GM23248 (cell line): ENCODE results near the gene VSTM2A. TPM values are rescaled to one million over a fixed set of nuclear protein-coding genes. Genes with fewer than 3 reads are reported as not detected.

Experiments used
- DNase-seq: peaks from one replicate; pipeline ENCODE4 v3.0.0-alpha.2; 2015
- H2AFZ ChIP-seq: fragments of 200-600 bp; sonication (generic); 2 replicates; pipeline ENCODE4 v1.6.1; 2016; ENCODE audit warnings: antibody characterized with exemption
- H3F3A ChIP-seq: fragments of 200-600 bp; sonication (generic); 2 replicates; pipeline ENCODE4 v1.6.1; 2016; ENCODE audit warnings: mild to moderate bottlenecking, antibody characterized with exemption, mixed run types; ENCODE audit not compliant: insufficient read depth
- H3K27ac ChIP-seq: fragments of 200-600 bp; sonication (generic); 2 replicates; pipeline ENCODE4 v1.5.1; 2016; ENCODE audit warnings: mild to moderate bottlenecking
- H3K27me3 ChIP-seq: fragments of 200-600 bp; sonication (generic); replicated peaks from 2 replicates; pipeline ENCODE4 v1.6.1; 2016; ENCODE audit warnings: mild to moderate bottlenecking; ENCODE audit not compliant: insufficient read depth
- H3K36me3 ChIP-seq: fragments of 200-600 bp; sonication (generic); 2 replicates; pipeline ENCODE4 v1.6.1; 2016; ENCODE audit warnings: low read depth, mild to moderate bottlenecking
- H3K4me1 ChIP-seq: fragments of 200-600 bp; sonication (generic); 2 replicates; pipeline ENCODE4 v1.6.1; 2016; ENCODE audit warnings: mild to moderate bottlenecking; ENCODE audit not compliant: insufficient read depth
- H3K4me2 ChIP-seq: fragments of 200-600 bp; sonication (generic); one replicate; pipeline ENCODE4 v1.6.1; 2016; ENCODE audit warnings: mild to moderate bottlenecking; ENCODE audit not compliant: unreplicated experiment
- H3K4me3 ChIP-seq: fragments of 200-600 bp; sonication (generic); 2 replicates; pipeline ENCODE4 v1.5.1; 2016; ENCODE audit warnings: mild to moderate bottlenecking
- H3K79me2 ChIP-seq: fragments of 200-600 bp; sonication (generic); 2 replicates; pipeline ENCODE4 v1.6.1; 2016; ENCODE audit warnings: mild to moderate bottlenecking; ENCODE audit not compliant: insufficient read depth
- H3K9ac ChIP-seq: fragments of 200-600 bp; sonication (generic); 2 replicates; pipeline ENCODE4 v1.6.1; 2016; ENCODE audit warnings: mild to moderate bottlenecking
- H3K9me2 ChIP-seq: fragments of 200-600 bp; sonication (generic); 2 replicates; pipeline ENCODE4 v1.6.1; 2016; ENCODE audit warnings: mixed run types, mild to moderate bottlenecking, moderate library complexity; ENCODE audit not compliant: insufficient read depth
- H3K9me3 ChIP-seq: fragments of 200-600 bp; sonication (generic); one replicate; pipeline ENCODE4 v1.6.1; 2017; ENCODE audit warnings: low read depth
- H4K20me1 ChIP-seq: fragments of 200-600 bp; sonication (generic); 2 replicates; pipeline ENCODE4 v1.6.0; 2016; ENCODE audit not compliant: insufficient read depth
- EZH2 ChIP-seq: fragments of 200-600 bp; sonication (generic); IDR thresholded peaks from 2 replicates; pipeline ENCODE4 v1.6.1; 2018; ENCODE audit warnings: antibody characterized with exemption, mild to moderate bottlenecking; ENCODE audit not compliant: insufficient read depth, poor library complexity, severe bottlenecking
- EZH2phosphoT487 ChIP-seq: fragments of 200-600 bp; sonication (generic); IDR thresholded peaks from 2 replicates; pipeline ENCODE4 v1.6.1; 2018; ENCODE audit warnings: antibody characterized with exemption, moderate library complexity, mild to moderate bottlenecking, low read depth; ENCODE audit not compliant: insufficient read depth
- WGBS, 2 experiments: methylation state at CpG; one replicate each; pipeline ENCODE4 v1.1.6; 2015 to 2017; ENCODE audit warnings: low lambda C conversion rate in 2 of 2, low coverage in 1 of 2; ENCODE audit errors: missing lambda C conversion rate in 2 of 2; 5-methylcytosine and 5-hydroxymethylcytosine counted together
- in situ Hi-C: fragments of 300-500 bp; cut with MboI; formaldehyde crosslinking; loops from 2 replicates; pipeline ENCODE4 v1.15.0; 2020
- polyA plus RNA-seq: library from polyadenylated mRNA; unstranded; fragments of >200 nt; fragmentation: Nextera tagmentation; extraction: Ambion mirVana; gene quantifications from 2 replicates; pipeline ENCODE4 v1.2.1, GENCODE V29; 2016
- small RNA-seq: library from RNA; depleted of rRNA; stranded (forward); fragments of <200 nt; gene quantifications from one replicate; pipeline ENCODE3, GENCODE V24; 2014; ENCODE audit warnings: low read depth, low replicate concordance
- total RNA-seq: library from RNA; depleted of rRNA; stranded (reverse); fragments of >200 nt; shearing (Covaris generic); gene quantifications from 2 replicates; pipeline ENCODE4 v1.2.3, GENCODE V29; 2014; rRNA removed

Gene VSTM2A
- total and polyA plus RNA-seq, 2 experiments from 2014 or later, result not detected

DNA sequence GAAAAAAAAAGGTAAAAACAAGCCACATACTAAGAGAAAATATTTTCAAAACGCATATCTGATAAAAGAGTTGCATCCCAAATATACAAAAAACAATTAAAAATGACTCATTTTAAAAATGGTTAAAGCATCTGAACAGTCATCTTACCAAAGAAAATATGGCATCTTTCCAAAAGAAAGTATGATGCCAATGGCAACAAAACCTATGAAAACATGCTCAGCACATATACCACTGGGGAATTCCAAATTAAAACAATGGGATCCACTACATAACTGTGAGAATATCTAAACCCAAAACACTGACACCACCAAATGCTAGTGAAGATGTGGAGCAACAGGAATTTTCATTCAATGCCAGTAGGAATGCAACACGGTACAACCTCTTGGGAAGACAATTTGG, 39.3 kb downstream of the VSTM2A start:
- in situ Hi-C loops, result no loop called here
- no peak overlapping the region for H3K9ac ChIP-seq
- H3K27ac ChIP-seq, result no peak overlapping the region
- no peak for TF ChIP-seq EZH2phosphoT487
- TF ChIP-seq EZH2, result no peak
- no peaks in the 10 kb centered on the region for H3F3A ChIP-seq
- no peaks in the 10 kb centered on the region for H3K9me2 ChIP-seq
- H2AFZ ChIP-seq, result no peak overlapping the region
- H3K4me3 ChIP-seq, result no peak overlapping the region
- H3K9me3 ChIP-seq, result no peaks in the 10 kb centered on the region
- peak; percentile 5 for DNase-seq
- 20 to 25% methylated on average over 2 of the region's 2 CpGs for WGBS, 2 experiments
- H4K20me1 ChIP-seq, result no peaks in the 10 kb centered on the region
- H3K36me3 ChIP-seq, result no peaks in the 10 kb centered on the region
- H3K79me2 ChIP-seq, result no peaks in the 10 kb centered on the region
- H3K27me3 ChIP-seq, result no peaks in the 10 kb centered on the region
- H3K4me1 ChIP-seq, result no peaks in the 10 kb centered on the region
- no peak overlapping the region for H3K4me2 ChIP-seq

DNA sequence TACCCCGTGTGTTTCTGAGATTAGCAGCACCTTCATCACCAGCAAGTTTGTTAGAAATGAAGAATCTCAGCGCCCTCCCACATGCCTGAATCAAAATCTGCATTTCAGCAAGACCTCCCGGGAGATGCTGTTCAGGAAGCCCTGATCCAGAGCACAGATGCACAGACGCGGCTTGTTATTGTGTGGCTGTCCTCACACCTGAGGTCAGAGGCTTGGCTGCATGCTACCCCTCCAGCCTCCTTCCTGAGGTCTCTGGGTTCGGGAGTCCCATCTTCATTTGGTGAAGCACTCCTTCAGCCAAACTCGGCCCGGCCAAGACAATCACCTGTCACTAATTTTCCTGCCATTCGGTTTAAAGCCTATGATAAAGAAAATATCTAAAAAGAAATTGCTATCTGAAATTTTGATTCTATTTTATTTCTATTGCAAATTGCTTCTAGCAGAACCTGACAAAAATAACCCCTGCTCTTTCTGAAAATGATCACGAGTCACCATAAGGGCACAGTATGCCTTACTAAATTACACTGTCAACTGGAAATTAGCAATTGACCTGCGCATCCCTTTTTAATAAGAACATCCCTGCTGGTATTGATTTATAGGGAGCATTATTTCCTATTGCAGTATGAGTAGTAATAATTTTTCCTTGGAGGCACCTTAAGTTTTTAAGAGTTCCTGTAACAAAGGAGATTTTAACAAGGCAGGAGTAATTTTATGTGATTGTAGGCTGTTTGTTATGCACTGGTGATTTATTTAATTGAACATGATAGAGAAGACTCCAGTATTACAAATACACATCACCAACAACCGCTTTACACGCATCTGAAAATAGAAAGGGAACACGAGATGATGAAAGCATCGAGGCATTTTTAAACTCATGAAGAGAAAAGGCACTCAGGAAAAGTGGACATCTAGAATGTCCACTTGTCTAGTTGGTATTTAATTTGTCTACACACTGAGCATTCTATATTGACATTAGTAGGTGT, 49.5 kb downstream of the VSTM2A start:
- H3F3A ChIP-seq, result no peaks in the 10 kb centered on the region
- H3K4me3 ChIP-seq, result no peak overlapping the region
- no peaks in the 10 kb centered on the region for H3K79me2 ChIP-seq
- TF ChIP-seq EZH2phosphoT487 (no peak), EZH2 (no peak)
- H3K4me1 ChIP-seq, result no peaks in the 10 kb centered on the region
- 21 to 23% methylated on average over 15 of the region's 15 CpGs for WGBS, 2 experiments
- H3K27ac ChIP-seq, result no peak overlapping the region
- H3K27me3 ChIP-seq, result no peaks in the 10 kb centered on the region
- H3K36me3 ChIP-seq, result no peaks in the 10 kb centered on the region
- no peaks in the 10 kb centered on the region for H3K9me2 ChIP-seq
- no peak overlapping the region for H2AFZ ChIP-seq
- DNase-seq, result no peak
- no peaks in the 10 kb centered on the region for H4K20me1 ChIP-seq
- no peaks in the 10 kb centered on the region for H3K9me3 ChIP-seq
- in situ Hi-C loops, result no loop called here
- H3K4me2 ChIP-seq, result no peak overlapping the region
- no peak overlapping the region for H3K9ac ChIP-seq

DNA sequence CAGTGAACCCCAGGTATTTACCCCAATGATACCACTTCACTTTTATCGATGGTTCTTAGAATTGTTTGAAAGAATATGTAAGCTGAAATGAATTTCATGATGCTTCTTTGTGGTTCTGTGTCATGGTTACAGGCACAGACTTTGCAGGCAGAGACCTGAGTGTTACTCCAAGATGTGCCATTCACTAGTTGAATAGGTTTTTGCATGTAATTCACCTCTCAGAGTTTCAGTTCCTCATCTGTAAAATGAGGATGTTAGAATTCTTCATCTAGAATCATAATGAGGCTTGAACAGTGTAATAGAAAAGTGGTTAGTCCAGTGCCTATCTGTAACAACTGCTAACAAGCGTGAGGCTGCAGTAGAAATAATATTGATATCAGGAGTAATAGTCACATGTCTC, 54.6 kb downstream of the VSTM2A start:
- in situ Hi-C loops, result no loop called here
- Histone ChIP-seq H3K36me3 (no peaks in the 10 kb centered on the region), H4K20me1 (no peaks in the 10 kb centered on the region), H2AFZ (no peak overlapping the region), H3K9me2 (no peaks in the 10 kb centered on the region), H3K27me3 (no peaks in the 10 kb centered on the region), H3F3A (no peaks in the 10 kb centered on the region), H3K4me1 (no peaks in the 10 kb centered on the region), H3K79me2 (no peaks in the 10 kb centered on the region), H3K4me2 (no peak overlapping the region), H3K9me3 (no peaks in the 10 kb centered on the region), H3K4me3 (no peak overlapping the region), H3K9ac (no peak overlapping the region), H3K27ac (no peak overlapping the region)
- TF ChIP-seq EZH2phosphoT487 (no peak), EZH2 (no peak)
- DNase-seq, result no peak
- WGBS, 2 experiments, result 10 to 14% methylated on average over 2 of the region's 2 CpGs

DNA sequence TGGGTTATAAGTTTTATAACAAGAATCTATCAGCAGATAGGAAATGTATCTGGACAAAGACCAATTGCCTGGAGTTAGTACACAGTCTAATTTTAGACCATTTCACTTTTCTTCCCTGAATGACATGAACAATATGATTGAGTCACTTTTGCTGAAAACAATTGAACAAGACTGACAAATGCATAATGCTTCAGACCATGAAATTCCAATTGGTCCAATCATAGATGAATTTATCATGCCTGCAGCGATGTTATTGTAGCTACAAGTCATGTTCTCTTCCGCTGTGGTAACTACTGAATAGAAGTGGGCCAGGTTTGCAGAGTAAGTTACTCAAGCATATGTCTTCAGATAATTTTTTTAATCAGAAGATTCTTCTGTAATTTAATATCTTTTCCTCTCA, 73.4 kb downstream of the VSTM2A start:
- Histone ChIP-seq H3K27me3 (no peaks in the 10 kb centered on the region), H3K4me3 (no peak overlapping the region), H3K4me1 (no peaks in the 10 kb centered on the region), H4K20me1 (no peaks in the 10 kb centered on the region), H3K79me2 (no peaks in the 10 kb centered on the region), H3K9me3 (no peaks in the 10 kb centered on the region), H3K9ac (no peak overlapping the region), H3K36me3 (no peaks in the 10 kb centered on the region), H3K9me2 (no peaks in the 10 kb centered on the region), H3K27ac (no peak overlapping the region), H3F3A (no peaks in the 10 kb centered on the region), H2AFZ (no peak overlapping the region), H3K4me2 (no peak overlapping the region)
- WGBS, 2 experiments, result 36 to 37% methylated on average over 2 of the region's 2 CpGs
- no peak for DNase-seq
- in situ Hi-C loops, result no loop called here
- TF ChIP-seq EZH2phosphoT487 (no peak), EZH2 (no peak)

Small RNAs within 50 kb of the gene (small RNA-seq; reads per million reads assigned to genes)
- not detected for gene RNU6-1125P

Other genes starting within 250 kb of the VSTM2A start
- gene SEC61G, start 216.8 kb downstream of the VSTM2A start, total RNA-seq, result 551 and 1,194 TPM in 2 replicates
- gene SEC61G, start 216.8 kb downstream of the VSTM2A start, polyA plus RNA-seq, result 630 and 670 TPM in 2 replicates